GM11168 (cell line): ENCODE measurements around the gene RGS3.
"Not testable (repeated sequence)": the region's sequence is repeated elsewhere in the genome, so short reads cannot be mapped to it uniquely, and the experiment has no call there.

Source experiments
- in situ Hi-C: fragments of 300-500 bp; cut with MboI; formaldehyde crosslinking; loops from one replicate; pipeline ENCODE4 v1.12.0; 2022; ENCODE audit warnings: low sequenced_read_pairs; ENCODE audit not compliant: unreplicated experiment

The RGS3 gene

DNA sequence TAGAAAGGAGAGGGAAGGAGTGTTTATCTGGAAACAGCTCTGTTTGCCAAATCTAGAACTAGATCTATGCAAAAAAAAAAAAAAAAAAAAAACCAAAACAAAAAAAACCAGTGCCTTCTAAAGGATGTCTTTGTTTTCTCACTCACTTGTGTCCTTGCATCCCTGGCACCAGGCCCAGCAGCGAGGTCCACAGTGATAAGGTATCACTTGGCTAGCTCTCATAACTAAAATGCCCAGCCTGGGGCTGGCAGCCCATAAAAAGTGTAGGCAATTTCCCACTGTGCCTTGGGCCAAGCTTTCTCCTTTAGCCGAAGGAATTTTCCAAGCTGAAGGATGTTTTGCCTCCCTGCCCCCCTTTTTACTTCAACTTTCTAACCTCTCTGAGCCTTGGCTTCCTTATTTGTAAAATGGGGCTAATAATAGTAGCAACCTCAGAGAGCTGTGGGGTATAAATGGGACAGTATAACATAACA lies 20.8 kb downstream of the RGS3 start:
- in situ Hi-C loops: no loop called here

DNA sequence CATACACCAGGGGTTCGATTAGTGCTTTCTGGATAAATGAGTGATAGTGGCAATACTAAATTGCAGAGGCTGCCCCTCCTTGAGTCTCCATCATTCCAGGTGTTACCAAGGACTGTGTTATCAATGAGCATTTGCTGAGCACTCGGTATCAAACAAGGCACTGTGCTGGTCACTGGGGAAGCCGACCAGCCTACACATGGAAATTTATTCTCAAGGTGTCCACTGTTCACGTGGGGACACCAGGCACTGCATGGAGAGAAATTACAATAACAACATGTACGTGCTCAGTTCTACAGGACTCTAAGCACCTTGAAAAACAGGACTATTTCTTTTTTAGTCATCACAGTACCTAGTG lies 22.2 kb downstream of the RGS3 start:
- in situ Hi-C loops: no loop called here

DNA sequence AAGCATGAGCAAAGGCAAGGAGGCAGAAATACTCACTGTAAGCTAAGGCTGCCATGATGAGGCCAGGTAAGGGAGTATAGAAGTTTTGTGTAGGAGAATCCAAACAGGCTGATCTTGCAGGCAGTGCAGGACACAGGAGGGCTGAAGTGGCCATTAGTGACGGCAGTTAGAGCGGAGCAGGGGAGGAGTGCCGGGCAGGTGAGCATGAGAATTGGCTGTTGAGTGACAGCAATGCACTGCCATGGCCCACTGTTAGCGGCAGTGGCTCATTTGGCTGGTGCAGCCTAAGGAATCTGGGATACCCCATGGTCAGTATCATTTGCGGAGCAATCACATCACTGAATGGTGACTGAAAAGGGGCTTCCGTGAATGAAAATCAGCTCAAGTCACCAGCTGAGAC lies 22.8 kb downstream of the RGS3 start:
- in situ Hi-C loops: no loop called here

DNA sequence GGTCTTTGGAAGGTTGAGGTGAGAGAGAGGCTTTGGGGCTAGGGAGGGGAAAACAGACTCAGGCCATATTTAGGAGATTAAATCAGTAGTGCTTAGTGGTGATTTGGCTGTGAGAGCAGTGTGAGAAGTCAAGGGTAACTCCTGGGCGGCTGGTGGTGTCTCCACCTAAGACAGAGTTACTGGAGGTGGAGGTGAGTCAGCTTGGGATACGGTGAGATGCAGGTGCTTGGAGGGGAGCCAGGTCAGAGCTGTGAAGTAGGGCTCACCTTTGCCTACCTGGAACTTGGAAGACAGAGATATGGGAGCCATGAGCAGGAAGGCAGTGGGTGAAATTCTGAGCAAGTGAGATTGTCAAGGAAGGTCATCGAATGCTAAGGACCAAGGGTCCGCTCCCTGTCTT lies 24.5 kb downstream of the RGS3 start:
- in situ Hi-C loops: no loop called here

DNA sequence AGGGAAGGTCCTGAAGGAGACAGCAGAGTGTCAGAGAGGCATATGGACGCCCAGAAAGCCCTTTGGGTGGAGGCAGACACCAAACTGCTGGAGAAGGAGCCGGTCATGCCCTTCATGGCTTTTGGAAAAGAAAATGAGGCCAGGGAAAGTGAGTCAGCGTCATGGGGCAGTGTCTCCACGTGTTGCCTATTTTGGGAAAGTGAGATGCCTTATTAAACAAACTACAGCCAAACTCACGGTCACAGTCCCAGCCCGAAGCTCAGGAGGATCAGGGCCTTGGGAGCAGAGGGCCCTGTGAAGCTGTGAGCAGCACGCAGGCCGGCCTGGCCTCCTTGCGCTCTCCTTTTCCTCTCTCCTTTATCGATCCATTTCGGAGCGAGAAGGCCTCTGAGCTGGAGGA lies 25.0 kb downstream of the RGS3 start:
- in situ Hi-C loops: no loop called here

DNA sequence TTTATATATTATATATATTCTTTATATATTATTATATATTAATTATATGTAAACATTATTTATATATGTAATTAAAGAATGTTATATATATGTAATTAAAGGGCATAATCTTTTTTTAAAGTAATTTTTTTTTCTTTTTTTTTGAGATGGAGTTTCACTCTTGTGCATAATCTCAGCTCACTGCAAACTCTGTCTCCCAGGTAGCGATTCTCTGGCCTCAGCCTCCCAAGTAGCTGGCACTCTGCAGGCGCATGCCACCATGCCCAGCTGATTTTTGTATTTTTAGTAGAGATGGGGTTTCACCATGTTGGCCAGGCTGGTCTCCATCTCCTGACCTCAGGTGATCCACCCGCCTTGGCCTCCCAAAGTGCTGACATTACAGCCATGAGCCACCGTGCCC lies 27.6 kb downstream of the RGS3 start:
- in situ Hi-C loops: not testable (repeated sequence)

DNA sequence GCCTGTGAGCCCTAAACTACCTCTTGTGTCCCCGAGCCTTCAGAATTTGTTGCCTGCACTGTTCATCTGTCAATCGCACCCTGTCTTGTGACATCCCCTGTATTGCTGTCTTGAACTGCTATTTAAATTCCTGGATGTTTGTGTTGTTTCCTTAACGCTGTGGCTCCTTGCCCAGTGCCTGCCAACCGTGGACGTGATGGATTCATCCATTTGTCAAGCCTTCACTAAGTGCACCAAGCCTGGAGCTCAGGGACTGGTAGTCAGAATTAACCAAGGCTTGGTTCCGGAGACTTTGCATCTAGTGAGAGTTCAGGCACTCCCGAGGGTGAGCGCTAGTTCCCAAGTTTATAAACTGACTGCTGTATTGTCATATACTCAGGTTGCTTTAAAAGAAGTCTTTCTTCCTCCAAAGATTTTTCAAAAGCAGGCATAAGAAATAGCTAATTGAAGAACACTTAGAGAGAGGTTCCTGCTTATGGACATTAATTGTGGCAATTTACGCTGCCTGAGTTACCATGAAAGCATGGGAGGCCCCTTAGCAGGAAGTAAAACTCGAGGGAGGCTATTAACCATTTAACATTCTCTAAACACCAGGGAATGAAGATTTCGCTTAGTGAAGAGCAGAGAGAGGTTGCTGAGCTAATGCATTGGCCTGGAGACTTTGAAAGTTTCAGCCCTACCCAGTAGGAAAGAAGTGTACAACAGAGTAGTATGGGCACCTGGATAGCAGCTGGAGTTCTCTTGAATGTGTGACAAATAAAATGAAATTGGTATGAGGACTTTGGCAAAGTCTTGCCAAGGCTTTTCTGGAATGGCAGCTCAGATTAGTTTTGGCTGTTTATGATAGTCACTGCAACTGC lies 29.0 kb downstream of the RGS3 start:
- in situ Hi-C loops: no loop called here

DNA sequence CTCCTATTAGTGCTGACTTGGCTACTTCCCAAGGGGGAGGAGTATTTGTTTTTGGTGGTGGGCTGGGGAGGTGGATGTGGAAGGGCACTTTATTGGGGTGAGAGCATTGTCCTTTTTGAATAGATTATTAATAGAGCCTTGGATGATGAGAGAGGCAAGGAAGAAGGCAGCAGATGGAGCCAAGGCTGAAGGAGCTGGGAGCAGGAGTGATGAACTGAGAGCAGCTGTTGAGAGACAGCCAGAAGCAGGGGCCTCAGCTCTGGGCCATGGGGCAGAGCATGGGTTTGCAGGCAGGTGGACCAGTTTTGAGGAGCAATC lies 29.6 kb downstream of the RGS3 start:
- in situ Hi-C loops: no loop called here

DNA sequence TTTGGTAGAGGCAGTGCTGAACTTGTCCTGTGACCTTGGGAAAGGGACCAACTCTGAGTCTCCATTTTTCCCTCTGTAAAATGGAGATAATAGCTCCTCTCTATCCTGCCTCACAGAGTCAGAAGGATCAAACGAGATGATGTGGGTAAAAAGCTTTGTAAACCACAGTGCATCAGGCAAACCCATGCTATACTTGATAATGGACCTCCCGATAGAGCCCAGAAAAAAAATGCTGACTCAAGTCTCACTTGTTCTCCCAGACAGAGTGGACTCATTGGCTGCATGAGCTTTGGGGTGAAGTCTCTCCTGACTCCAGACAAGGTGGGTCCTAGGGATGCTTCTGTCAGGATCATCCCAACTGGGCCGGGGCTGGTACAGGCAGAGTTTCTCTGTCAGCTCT lies 32.0 kb downstream of the RGS3 start:
- in situ Hi-C loops: no loop called here

DNA sequence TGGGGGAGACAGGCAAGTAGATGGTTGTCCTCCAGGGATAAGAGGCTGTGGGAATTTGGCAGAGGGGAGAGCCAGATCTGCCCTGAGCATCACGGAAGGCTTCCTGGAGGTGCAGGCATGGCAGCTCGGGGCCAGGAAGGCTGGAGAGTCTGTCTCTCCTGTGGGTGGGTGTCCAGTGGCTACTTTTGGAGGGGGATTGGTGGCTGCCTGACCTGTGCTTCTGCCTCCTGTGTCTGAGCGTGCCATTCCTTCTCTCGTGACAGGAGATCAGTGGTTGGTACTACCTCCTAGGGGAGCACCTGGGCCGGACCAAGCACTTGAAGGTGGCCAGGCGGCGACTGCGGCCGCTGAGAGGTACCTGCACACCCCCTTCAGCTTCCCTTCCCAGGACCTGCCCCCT lies 33.5 kb downstream of the RGS3 start:
- in situ Hi-C loops: no loop called here

DNA sequence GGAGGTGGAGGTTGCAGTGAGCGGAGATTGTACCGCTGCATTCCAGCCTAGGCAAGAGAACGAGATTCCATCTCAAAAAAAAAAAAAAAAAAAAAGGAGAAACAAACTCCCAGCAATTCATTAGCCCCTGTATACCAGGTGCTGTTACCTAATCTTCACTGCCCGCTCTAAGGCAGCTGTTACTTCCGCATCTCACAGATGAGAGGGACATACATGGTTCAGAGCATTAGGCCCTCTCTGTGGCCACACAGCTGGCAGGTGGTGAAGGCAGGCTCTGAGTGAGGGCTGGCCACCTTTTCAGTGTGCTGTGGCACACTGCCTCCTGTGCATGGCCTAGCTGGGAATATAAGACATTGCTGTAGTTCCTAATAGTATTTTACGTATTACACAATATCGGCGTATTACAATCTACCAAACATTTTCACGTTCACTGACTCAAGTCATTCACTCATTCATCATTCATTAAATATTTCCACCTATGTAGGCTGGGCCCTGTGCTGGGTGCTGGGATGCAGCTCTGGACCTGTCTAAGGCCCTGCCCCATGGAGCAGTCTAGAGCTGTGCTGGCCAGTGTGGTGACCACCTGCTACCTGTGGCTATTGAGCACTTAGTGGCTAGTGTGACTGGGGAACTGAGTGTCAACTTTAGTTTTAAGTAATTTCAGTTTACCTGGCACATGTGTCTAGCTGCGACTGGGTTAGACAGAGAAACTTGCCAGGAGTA lies 35.8 kb downstream of the RGS3 start:
- in situ Hi-C loops: no loop called here

DNA sequence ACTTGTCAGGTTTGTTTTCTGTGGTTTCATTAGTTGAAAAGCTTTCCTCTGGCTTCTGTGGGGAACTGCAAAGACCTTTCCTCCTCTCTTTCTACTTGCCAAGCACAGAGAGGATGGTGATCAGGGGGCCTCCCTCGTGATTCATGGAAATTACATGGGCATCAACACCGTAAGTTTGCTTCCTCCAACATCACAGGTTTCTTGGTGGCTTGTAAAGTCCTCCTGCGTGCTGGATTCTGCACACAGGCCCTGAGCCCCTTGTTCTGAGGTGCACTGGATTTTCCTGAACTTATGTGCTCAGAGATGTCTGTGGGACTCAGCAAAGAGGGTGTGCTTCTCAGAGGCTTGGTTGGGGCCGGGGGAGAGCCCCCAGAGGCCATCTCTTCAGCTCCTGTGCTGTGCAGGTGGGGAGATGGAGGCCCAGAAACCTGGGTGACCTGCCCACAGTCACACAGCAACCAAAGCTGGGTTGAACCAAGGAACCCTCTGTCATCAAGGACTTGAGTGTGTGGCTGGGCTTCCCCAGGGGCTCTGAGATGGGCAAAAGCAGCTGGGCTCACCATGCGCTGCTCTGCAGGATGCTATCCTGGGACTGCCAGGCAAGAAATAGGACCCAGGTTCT lies 36.5 kb downstream of the RGS3 start:
- in situ Hi-C loops: no loop called here

DNA sequence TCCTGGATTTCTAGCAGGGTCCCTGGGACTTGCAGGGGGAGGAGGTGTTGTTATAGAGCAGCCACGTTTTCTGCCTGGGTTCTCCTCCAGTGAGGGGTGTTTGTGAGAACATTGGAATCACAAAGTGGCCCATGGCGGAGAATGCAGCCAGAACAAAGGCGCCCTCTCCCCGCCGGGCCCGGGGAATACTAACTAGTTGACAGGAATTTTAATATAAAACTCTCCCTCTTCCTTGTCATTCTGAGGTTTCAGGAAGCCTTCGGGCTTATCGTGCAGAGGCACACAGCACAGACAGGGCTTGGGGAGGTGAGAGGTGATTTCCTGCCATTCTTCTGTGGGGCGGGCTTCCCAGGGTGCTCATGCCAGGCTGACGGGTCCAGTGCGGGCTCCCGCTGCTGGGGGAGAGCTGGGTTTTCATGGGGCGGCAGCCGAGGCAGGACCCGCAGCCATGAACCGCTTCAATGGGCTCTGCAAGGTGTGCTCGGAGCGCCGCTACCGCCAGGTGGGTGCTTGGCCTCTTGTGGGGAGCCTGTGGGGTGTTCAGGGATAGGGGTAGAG lies 37.7 kb downstream of the RGS3 start:
- in situ Hi-C loops: no loop called here

DNA sequence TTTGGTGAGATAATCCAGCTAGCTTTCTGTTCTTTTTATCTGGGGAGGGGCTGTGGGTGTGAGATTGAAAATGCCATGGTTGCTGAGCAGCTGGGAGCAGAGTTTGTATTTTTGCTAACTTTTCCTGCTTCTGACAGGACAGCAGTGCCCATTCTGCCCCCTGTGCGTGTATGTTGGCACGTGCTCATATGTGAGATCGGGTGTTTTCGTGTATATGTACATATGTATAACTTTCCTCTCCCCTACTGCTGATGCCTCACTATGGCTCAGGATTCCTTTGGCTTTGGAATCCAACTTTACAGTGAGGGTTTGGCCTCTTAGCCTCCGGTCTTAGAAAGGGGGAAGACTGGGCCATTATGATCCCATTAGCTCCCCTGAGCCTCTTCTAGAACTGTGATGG lies 38.3 kb downstream of the RGS3 start:
- in situ Hi-C loops: no loop called here

DNA sequence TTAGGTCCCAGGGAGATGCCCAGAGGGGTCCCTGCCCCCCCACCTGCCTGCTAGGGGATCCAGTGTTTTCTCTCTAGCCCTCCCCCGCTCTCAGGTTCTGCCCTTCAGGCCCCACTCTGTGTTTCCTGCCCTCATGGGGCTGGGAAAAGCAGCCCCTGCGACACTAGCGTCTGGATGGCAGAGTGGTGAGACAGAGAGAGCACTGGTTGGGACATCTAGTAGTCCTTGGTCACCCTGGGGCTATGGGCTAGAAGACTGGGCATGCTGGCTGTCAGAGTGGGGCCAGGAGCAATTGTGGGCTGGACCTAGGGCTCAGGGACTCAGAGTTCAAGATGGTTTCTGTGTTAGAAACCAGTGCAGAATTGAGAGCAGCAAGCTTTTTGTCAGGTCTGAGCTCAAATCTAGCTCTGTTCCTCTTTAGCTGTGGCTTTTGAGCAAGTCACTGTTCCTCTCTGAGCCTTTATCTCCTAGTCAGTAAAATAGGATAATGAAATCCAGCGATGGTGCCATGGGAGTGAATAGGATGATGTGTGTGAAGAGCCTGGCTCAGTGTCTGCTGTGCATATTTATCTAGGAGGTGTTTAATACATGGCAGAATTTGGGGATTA lies 39.0 kb downstream of the RGS3 start:
- in situ Hi-C loops: no loop called here

DNA sequence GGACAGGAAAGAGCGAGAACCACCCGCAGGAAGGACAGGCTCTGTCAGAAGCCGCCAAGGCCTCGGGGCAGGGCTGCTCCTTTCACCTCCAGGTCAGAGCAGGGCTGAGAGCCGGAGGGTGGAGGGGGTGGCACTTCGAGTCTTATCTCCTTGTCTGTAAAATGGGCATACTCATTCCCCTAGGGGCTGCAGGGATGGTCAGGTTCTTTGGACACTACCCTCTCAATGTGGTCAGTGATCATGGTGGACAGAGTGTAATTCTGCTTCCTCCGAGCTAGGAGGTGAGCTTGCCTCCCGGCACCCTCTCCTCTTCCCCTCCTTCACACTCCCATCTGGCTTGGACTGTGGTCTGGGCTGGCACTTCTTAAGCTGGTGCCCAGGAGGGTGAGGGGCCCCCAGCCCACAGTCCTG lies 39.6 kb downstream of the RGS3 start:
- in situ Hi-C loops: no loop called here

DNA sequence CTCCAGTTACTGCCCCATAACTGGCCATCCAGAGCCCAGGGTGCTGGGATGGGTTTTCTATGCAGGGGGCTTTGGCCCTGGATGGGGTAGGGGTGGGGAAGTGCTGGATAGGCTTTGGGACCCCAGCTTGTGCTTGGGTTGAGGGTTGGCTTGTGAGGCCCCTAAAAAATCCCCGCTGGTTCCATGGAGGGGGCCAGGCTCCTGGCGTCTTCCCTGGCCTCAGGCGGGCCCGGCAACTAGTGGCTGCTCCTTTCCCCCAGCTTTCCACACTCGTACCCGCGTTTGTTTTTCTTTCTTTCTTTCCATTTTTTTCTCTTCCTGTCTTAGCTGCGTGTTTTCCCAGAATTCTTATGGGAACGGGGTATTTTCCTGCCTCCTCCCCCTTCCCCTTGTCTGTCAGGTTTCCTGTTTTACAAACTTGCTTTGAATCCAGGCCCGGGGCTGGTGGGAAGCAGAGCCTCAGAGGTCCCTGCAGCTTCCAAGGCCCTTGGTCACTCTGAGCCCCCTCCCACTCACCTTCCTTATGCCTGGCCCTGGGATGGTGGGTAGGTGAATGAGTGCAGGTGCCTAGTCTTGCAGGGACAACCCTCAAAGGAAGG lies 40.2 kb downstream of the RGS3 start:
- in situ Hi-C loops: no loop called here

DNA sequence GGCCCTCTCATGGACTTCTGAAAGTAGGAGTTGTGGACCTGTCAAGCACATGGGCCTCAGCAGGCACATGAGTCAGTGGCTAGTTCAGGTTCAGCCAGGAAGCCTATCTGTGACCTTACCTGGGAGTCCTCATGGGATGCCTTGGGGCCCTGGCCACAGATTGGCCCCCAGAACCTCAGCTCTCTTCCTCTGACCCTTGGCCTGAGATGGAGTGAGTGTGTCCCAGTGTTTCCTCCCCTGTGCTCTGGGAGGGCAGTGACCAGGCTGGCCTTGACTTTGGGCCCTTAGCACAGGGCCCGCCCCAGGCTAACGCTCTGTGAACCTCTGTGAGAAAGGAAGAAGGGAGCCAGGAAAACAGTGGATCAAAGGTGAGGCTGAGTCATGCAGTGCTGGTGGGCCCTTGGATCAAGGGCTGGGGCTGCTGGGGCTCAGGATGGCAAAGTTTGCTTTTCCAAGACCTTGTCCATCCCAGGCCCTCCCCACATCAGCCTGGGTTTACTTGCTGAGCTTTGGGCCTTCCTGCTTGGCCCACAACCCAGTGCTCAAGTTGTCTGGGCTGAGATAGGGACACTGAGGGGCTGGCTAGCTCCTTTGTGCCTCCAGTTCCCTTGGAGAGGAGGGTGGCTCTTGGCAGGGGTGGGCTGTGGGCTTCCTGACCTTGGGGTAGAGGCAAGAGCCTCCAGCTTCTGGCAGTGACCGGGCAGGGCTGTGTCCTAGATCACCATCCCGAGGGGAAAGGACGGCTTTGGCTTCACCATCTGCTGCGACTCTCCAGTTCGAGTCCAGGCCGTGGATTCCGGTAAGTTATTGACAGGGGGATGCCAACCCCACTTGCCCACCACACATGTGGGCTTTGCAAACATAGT lies 41.4 kb downstream of the RGS3 start:
- in situ Hi-C loops: no loop called here

DNA sequence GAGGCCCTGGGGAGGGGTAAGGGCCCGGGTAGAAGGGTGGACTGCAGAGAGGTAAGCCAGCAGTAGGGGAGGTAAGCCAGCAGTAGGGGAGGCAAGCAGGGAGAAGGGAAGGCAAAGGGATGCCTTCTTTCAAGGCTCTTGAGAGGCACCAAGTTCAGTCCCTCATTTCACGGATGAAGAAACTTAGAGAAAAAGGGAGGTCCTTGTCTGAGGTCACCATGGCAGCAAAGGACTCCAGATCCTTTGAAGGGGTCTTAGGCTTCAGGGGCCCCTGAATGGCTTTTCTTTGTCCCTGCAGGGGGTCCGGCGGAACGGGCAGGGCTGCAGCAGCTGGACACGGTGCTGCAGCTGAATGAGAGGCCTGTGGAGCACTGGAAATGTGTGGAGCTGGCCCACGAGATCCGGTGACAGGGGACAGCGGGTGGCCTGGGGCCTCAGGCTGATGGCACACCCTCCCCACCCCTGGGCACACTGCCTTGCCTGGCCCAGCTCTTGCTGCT lies 42.6 kb downstream of the RGS3 start:
- in situ Hi-C loops: no loop called here
